Stimulated activated CD8-positive, alpha-beta memory T cell treated with anti-CD3 and anti-CD28 coated beads, Interleukin-4, amount 100 ng/mL, for 48 hours (primary cell): ENCODE measurements around the gene TMCC1.
"Not testable (repeated sequence)": the region's sequence is repeated elsewhere in the genome, so short reads cannot be mapped to it uniquely, and the experiment has no call there.

Experiments used
- DNase-seq: peaks from one replicate; pipeline ENCODE4 v3.0.0-alpha.2; 2020

Gene TMCC1

DNA sequence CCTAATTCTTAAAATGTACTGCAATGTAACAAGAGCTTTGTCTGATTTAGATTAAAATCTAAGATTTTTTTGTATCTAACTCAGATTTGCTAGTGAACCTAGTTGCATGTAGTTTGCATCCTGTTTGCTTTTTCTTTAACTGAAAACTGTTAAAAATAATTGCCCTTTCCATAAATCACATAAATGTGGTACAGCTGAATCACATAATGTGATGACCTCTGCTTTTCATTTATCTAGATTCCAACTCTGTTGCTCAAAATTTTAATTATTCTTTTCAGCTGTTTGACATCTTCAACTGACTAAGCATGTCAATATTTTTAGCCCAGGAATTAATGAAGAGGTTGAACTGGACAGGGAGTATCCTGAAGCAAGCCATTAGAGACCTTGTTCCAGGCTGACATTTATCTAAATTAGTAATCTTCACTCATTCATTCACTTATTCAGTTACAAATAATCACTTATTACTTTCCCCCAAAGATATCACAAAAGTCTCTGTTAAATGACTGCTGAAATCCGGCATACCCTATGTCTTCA is 185.1 kb downstream of the TMCC1 start:
- no peak for DNase-seq

DNA sequence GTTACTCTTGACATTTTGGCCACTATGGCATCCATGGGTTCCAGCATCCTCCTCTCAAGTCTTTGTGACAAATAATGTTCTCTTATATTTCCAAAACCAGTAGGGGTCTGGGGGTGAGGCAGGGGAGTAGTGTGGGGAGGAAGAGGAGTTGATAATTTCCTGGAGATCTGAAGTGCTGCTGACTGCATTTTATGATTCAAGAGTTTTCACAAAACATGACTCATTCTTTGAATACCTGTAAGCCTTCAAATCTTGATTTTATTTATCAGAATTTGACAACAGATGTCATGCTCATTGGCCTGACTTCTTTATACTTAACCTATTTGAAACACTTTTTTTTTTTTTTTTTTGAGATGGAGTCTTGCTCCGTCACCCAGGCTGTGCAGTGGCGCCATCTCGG is 188.2 kb downstream of the TMCC1 start:
- DNase-seq, result no peak

DNA sequence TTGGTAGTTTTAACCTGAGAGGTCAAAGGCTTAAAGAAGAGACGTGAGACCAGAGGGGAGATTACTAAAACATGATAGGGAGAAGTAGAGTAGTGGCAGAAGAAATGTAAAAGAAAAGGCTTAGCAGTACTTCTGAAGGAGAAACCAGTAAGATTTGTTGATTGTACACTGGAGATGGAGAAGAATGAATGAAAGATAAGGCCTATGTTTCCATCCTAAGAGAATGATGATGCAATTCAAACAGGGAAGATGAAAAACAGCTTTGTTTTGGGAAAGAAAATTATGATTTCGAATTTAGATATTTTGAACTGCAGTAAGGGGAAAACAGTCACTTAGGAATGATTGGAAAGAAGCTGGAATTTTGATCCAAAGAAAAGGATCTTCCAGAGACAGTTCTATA is 189.6 kb downstream of the TMCC1 start:
- DNase-seq, result no peak

DNA sequence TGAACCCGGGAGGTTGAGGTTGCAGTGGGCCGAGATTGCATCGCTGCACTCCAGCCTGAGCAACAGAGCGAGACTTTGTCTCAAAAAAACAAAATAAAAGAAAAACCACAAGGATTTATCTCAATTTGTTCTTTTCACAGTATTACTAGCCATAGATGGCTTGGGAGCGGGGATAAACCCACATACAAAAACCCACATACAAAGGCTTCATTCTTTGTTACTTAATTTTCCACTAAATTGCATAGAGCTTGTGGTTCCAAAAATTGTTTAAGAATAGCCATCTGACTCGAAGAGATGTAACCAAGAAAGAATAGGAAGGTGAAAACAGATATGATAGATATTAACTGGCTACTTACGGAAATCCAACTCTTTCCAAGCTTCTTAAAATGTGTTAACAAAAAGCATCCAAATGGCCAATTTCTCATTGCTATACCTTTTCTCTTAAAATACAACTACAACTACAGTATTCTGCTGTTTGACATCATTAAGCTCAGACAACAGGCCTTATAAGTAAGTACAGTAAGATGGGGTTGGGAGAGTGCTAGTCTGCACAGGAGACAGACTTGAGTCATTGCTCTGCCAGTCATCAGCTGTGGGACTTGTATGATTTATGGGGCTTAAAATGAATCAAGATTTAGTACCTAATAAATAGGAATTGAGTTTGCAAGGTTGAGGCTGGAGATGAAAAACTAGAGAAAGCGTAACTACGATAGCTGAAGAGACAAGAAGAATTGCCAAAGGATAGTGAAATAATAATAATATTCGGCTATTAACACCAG is 190.4 kb downstream of the TMCC1 start:
- DNase-seq, result no peak

DNA sequence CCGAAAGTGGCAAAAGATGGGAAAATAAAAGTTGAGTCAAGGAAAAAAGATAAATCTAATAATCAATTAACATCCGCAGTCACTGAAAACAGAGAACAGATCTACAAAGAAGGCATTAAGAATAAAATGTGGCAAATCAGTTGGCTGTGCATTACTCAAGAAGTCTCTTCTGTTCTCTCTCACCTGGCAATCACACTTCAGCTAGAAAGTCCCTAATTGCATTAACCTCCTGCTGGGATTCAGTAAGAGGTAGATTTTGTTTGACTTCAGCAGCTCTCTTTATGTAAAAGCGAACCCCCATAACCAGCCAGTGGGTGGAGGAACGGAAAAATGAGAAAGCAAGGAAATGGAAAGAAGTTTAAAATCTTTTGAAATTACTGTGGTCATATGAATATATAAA is 192.3 kb downstream of the TMCC1 start:
- no peak for DNase-seq

DNA sequence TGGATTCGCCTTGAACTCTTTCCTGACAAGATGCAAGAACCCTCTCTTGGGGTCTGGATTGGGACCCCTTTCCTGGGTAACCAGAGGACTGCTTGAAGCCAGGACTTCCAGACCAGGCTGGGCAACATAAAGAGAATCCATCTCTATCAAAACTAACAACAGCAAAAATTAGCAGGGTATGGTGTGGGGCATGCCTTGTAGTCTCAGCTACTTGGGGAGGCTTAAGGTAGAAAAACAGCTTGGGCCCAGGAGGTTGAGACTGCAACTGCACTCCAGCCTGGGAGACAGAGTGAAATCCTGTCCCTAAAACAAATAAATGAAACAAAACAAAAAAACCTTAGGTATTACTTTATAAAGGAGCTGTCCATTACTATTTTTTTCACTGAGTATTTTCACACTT is 193.9 kb downstream of the TMCC1 start:
- no peak for DNase-seq

DNA sequence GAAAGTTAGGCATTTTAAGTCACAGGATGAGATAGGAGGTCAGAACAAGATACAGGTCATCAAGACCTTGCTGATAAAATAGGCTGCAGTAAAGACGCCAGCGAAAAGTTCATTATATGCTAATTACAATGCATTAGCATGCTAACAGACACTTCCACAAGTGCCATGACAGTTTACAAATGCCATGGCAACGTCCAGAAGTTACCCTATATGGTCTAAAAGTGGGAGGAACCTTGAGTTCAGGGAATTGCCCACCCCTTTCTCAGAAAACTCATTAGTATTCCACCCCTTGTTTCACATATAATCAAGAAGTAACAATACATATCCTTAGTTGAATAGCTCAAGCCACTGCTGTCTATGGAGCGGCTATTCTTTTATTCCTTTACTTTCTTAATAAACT is 194.3 kb downstream of the TMCC1 start:
- DNase-seq, result no peak

DNA sequence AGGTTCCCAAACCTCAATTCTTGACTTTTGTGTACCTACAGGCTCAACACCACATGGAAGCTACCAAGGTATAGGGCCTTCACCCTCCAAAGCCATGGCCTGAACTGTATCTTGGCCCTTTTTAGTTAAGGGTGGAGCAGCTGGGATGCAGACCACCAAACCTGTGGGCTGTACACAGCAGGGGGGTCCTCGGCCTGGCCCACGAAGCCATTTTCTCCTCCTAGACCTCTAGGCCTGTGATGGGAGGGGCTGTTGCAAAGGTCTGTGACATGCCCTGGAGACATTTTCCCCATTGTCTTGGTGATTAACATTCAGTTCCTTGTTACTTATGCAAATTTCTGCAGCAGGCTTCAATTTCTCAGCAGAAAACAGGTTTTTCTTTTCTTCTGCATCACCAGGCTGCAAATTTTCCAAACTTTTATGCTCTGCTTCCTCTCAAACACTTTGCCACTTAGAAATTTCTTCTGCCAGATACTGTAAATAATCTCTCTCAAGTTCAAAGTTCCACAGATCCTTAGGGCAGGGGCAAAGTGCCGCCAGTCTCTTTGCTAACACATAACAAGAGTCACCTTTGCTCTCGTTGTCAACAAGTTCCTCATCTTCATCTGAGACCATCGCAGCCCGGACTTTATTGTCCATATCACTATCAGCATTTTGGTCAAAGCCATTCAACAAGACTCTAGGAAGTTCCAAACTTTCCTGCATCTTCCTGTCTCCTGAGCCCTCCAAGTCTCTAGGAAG is 196.1 kb downstream of the TMCC1 start:
- DNase-seq, result no peak

DNA sequence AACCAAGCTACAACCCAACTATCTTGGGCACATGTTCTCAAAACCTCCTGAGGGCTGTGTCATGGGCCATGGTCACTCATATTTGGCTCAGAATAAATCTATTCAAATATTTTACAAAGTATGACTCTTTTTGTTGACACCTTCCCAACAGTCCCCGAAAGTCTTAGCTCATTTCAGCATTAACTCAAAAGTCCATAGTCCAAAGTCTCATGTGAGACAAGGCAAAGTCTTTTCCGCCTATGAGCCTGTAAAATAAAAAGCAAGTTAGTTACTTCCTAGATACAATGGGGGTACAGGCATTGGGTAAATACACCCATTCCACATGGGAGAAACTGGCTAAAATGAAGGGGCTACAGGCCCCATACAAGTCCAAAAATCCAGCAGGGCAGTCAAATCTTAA is 197.1 kb downstream of the TMCC1 start:
- not testable (repeated sequence) for DNase-seq

DNA sequence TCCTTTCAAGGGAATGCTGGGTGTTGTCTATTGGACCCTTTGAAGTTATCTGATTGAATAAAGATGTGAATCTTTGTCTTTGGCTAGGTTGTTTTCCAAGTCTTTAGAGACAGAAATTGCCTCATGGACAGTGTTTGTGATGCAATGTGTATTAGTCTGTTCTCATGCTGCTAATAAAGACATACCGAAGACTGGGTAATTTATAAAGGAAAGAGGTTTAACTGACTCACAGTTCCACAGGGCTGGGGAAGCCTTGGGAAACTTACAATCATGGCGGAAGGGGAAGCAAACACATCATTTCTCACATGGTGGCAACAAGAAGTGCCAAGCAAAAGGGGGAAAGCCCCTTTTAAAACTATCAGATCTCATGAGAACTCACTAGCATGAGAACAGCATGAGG is 198.3 kb downstream of the TMCC1 start:
- DNase-seq, result no peak

DNA sequence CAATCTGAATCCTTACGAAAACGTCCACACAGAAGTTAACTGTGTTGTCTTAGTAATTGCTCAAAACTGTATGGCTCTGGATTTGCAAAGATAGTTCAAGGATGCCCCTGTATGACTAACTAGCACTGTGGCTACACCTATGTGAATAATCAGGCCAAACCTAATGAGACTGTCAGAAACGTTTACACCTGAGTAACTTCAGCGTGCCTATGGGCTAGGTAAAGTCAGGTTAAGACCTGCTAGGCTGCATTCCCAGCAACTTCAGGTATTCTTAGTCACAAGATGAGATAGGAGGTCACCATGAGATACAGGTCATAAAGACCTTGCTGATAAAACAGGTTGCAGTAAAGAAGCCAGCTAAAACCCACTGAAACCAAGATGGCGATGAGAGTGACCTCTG is 199.3 kb downstream of the TMCC1 start:
- DNase-seq, result no peak

DNA sequence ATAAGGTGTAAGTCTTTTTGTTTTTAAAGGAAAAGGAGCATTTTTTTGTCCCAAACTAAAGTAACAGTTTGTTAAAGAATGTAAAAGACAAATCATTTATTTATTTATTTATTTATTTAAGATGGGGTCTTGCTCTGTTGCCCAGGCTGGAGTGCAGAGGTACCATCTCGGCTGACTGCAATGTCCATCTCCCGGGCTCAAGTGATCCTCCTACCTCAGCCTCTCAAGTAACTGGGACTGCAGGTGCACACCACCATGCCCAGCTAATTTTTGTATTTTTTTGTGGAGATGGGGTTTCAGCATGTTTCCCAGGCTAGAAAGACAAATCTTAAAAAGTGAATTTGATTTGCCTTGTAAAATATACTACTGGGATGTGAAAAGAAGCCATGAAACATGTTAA is 200.8 kb downstream of the TMCC1 start:
- no peak for DNase-seq

DNA sequence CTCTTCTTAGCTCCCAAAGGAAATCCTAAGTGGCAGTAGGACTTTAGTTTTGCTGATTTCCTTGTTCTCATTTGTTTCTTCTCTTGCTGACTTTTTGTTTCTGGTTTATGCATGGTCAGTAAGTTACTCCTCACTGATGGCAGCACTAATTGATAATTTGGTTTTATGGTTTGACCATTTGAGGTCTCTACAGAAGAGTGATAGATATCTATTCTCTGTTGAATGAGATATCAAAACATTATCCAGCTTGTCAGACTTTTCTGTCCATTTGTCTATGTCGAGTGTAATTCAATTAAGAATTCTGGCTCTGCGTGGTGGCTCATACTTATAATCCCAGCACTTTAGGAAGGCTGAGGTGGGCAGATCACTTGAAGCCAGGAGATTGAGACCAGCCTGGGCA is 202.5 kb downstream of the TMCC1 start:
- DNase-seq, result no peak

DNA sequence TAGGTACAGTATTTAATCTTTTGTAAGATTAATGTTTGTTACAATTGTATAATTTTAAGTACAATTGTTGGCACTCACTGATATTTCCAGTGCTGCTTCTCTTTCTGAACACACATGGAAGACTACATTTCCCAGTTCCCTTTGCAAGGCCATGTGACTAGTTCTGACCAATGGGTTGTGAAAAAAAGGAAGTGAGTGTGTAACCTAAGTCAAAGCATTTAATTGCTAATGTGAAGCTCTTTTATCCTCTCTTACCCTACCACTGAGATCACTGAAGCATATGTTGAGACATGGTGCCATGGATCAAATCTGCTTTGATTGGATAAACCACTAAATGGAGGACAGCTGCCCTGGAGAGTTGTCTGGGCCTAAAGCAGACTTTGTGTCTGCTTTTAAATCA is 203.1 kb downstream of the TMCC1 start:
- no peak for DNase-seq

DNA sequence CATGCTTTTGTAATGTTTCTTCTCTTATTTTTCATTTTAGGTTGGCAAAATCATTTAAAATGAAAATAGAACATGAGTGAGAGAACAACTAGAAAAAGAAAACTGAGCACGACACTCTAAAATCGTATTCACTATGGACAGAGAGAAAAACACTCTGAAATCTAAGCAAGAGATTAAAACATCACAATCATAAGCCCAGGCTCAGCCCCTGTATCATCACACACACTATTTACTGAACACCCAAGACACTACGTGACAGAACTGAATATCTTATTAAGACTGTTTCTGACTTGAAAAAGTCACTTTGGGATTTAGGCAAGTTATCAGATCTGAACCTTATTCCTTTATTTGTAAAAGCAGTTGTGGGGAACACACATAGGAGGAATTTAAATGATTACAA is 204.5 kb downstream of the TMCC1 start:
- no peak for DNase-seq

DNA sequence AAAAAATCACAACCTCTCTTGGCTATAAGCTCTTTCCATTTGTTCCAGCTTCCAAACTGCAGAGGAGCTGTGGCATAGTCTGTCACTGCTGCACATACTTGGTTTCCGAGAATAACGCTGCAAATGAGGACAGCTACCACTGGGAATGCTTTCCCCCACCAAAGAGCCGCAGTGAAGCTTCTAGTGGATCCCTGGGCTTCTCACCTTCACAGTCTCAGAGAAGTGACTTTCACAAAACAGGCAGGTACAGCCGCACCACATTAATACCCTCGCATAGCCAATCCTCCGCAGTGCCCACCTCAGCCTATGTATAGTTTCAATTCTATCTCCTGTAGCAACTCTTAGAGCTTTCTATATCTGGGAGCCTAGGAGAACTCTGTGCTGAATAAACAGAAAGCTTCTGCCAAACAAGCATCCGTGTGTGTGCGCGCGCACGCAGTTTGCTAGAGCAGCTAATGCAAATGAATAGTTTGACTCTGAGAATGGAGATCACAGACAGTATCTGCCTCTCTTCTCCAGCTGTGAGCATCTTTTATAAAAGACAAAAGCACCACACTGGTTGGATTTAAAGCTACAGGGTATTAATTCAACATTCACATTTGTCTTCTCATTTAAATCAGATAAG is 205.1 kb downstream of the TMCC1 start:
- DNase-seq, result no peak

DNA sequence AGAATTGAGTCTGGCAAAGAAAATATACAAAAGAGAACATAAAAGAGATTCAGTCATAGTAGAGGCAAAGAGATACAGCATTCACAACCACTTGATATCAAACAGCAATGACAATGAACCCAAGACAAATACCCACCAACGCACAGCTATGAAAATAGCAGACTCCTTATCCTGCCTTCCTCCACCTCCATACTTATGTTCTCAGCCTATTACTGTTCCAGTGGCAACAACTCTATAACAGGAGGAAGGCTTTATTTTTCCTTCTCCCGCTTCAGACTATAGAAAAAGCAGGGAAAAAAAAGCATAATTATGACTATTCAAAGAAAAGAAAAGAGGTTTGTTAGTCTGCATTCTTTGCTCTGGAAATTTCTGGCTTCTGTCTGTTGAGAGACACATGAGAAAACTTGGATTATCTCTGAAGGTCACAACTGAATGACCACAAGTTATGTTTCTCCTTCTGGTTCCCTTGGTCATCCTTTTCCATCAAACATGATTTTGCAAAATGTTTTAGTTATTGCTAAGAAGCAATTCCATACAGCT is 205.9 kb downstream of the TMCC1 start:
- DNase-seq, result no peak

DNA sequence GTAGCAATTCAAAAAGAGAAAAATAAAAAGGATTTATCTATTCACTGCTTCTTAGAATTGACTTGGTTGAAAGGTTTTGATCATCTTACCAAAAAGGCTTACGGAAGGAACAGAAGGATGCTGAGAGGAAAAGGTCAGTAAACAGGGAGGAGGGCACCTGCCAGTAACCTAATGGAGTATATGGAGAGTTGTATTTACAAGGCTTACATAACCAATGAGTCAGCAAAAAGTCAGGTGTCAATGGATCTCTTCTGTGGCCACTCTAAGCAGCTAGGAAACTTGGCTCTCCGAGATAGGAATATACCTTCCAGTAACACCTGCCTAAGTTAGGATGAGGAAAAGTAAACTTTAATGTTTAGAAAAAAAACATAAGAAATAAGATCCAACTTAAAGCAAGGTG is 206.6 kb downstream of the TMCC1 start:
- DNase-seq, result no peak

DNA sequence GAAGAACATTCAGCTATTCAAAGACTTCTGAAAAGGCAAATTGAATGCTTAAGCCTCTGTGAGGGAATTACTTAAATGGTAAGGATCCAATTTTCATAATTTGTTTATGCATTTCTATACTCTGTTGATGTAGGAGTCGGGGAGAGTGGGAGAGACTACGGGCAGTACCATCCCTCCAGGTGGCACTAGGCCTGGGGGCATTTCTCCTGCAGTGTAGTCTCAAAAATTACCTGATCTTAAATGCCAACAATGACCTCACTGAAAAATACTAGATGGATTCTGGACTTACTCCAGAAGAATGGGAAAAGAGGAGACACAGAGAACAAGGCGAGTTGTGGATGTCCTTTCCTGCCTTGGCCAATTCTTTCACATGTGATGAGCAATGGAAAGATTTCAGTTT is 209.2 kb downstream of the TMCC1 start:
- no peak for DNase-seq

DNA sequence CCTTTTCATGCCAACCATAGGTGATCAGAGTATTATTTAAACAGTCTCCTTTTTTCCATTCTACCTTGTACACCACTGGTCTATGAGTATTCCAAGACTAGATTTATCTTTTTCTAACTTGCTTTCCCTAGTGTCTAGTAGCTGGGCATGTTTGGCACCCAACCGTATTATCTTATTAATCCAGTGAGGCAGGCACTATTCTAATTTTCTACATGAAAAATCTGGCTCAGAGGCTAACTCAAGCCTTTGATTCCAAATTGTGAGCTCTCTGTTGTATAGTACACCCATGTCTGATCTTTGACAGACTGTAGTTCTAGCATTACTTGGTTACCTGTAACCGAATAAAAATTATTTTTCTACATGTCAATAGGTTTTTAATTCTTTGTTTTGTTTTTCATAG is 210.3 kb downstream of the TMCC1 start:
- DNase-seq, result no peak

DNA sequence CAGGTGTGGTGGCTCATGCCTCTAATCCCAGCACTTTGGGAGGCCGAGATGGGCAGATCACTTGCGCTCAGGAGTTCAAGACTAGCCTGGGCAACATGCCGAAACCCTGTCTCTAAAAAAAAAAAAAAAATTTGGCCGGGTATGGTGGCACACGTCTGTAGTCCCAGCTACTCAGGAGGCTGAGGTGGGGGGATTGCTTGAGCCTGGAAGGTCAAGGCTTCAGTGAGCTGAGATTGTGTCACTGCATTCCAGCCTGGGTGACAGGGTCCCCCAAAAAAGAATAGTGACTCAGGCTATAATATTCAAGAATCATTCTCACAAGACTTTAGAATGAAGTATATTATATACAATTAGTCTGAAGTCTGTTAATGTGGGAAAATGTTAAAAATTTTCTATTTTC is 216.5 kb downstream of the TMCC1 start:
- DNase-seq, result no peak

DNA sequence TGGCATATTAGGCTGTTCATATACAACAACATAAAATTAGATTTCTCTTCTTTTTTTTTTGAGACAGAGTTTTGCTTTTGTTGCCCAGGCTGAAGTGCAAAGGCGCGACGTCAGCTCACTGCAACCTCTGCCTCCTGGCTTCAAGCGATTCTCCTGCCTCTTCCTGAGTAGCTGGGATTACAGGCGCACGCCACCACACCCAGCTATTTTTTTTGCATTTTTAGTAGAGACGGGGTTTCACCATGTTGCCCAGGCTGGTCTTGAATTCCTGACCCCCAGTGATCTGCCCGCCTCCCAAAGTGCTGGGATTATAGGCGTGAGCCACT is 218.8 kb downstream of the TMCC1 start:
- DNase-seq, result not testable (repeated sequence)

DNA sequence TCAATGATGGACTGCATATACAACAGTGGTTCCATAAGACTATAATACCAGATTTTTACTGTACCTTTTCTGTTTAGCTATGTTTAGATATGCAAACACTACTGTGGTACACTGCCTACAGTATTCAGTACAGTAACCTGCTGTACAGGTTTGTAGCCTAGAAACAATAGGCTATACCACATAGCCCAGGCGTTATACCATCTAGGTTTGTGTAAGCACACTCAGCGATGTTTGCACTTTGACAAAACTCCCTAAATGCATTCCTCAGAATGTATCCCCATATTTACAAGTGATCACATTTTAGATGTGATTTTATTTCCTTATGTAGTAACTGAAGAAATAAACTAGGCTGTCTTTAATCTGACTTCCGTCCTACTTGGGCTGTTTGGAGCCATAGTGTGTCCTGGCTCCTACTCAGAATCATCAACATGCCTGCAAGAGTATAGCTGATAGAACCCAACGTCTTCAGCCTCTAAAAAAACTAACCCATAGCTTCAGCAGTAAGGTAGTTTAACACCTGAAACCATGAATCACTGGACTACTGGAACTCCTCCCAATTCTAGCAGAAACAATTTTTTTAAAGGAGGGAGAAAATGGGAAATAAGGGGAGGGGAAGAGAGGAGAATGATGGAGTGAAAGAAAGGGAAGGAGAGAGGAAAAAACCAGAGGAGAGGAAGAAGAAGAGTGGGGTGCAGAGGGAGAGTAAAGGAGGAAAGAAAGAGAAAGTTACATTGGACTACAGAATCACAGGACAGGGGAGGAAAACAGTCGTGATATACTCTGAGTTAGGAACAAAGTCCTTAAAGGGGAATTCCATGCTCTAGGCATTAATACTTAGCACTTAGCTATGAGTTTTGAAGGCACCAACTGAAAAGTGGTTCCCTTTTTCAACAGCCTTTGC is 219.4 kb downstream of the TMCC1 start:
- no peak for DNase-seq
